Naive thymus-derived CD4-positive, alpha-beta T cell (primary cell): ENCODE measurements around the gene MMP1. TPM values are rescaled to one million over a fixed set of nuclear protein-coding genes. Genes with fewer than 3 reads are reported as not detected.

Experiments used
- ATAC-seq: fragments of 150-1000 bp; cut with Tn5 transposase; 2 replicates; pipeline ENCODE4 v1.10.0; 2021; ENCODE audit warnings: mild to moderate bottlenecking, moderate library complexity
- CTCF ChIA-PET: fragments of 350-600 bp; sonication (Branson Sonifier 250); formaldehyde crosslinking; loops from one replicate; lab custom pipeline; 2021; ENCODE audit warnings: antibody characterized with exemption; lab: Charles Lee
- POLR2A ChIA-PET: fragments of 350-600 bp; sonication (Branson Sonifier 250); formaldehyde crosslinking; loops from one replicate; lab custom pipeline; 2021; ENCODE audit warnings: antibody characterized with exemption, inconsistent platforms; lab: Charles Lee
- DNase-seq, 9 donors: peaks; one replicate each; pipeline versions ENCODE4 v3.0.0 to v3.0.0-alpha.2; 2020 to 2022; ENCODE audit warnings: mixed read lengths in 1 of 9
- H3K27ac ChIP-seq: one replicate; pipeline ENCODE4 v1.7.0; 2013; ENCODE audit warnings: mild to moderate bottlenecking, low read depth, low read length, moderate library complexity
- H3K27me3 ChIP-seq, 2 donors: one replicate each; pipeline ENCODE4 v1.7.0; 2013; ENCODE audit warnings: low read length in 2 of 2, mild to moderate bottlenecking in 2 of 2, moderate library complexity in 2 of 2; ENCODE audit not compliant: control insufficient read depth in 2 of 2, insufficient read depth in 2 of 2
- H3K36me3 ChIP-seq, 3 experiments: 1 replicate in 2 of 3; 2 replicates in 1 of 3; pipeline ENCODE4 v1.7.0; 2013; ENCODE audit warnings: low read length in 3 of 3, mild to moderate bottlenecking in 3 of 3, moderate library complexity in 1 of 3; ENCODE audit not compliant: insufficient read depth in 3 of 3, control insufficient read depth in 2 of 3
- H3K4me1 ChIP-seq, 2 donors: one replicate each; pipeline ENCODE4 v1.7.0; 2013; ENCODE audit warnings: low read length in 2 of 2, mild to moderate bottlenecking in 2 of 2, moderate library complexity in 1 of 2; ENCODE audit not compliant: control insufficient read depth in 2 of 2, insufficient read depth in 2 of 2
- H3K4me3 ChIP-seq: 2 replicates; pipeline ENCODE4 v1.7.0; 2013; ENCODE audit warnings: mild to moderate bottlenecking, low read length
- H3K9me3 ChIP-seq, 3 experiments: 1 replicate in 2 of 3; 2 replicates in 1 of 3; pipeline ENCODE4 v1.7.0; 2013; ENCODE audit warnings: low read length in 3 of 3; ENCODE audit not compliant: control insufficient read depth in 2 of 3
- H3K27ac Mint-ChIP-seq, 9 donors: one replicate each; pipeline ENCODE4 v1.8.0; 2020 to 2022; ENCODE audit warnings: mixed read lengths in 9 of 9, mild to moderate bottlenecking in 8 of 9, moderate library complexity in 5 of 9, inconsistent platforms in 2 of 9
- H3K27me3 Mint-ChIP-seq, 5 donors: one replicate each; pipeline ENCODE4 v1.8.0; 2021 to 2022; ENCODE audit warnings: mixed read lengths in 5 of 5, mild to moderate bottlenecking in 1 of 5
- H3K36me3 Mint-ChIP-seq, 5 donors: one replicate each; pipeline ENCODE4 v1.8.0; 2020 to 2022; ENCODE audit warnings: mixed read lengths in 5 of 5, mild to moderate bottlenecking in 3 of 5, inconsistent platforms in 1 of 5
- H3K4me1 Mint-ChIP-seq, 7 donors: one replicate each; pipeline ENCODE4 v1.8.0; 2020 to 2022; ENCODE audit warnings: mixed read lengths in 7 of 7, mild to moderate bottlenecking in 3 of 7, inconsistent platforms in 1 of 7
- H3K4me3 Mint-ChIP-seq, 10 donors: one replicate each; pipeline ENCODE4 v1.8.0; 2020 to 2022; ENCODE audit warnings: mild to moderate bottlenecking in 10 of 10, mixed read lengths in 10 of 10, moderate library complexity in 6 of 10, inconsistent platforms in 2 of 10
- H3K9me3 Mint-ChIP-seq, 11 donors: one replicate each; pipeline ENCODE4 v1.8.0; 2020 to 2022; ENCODE audit warnings: mixed read lengths in 11 of 11, mild to moderate bottlenecking in 4 of 11, inconsistent platforms in 1 of 11, moderate library complexity in 1 of 11
- intact Hi-C, 2 donors: fragments of 100-400 bp; cut with micrococcal nuclease; formaldehyde crosslinking; loops; one replicate each; pipeline ENCODE4 v1.15.1; 2023
- polyA plus RNA-seq, 2 donors: library from polyadenylated mRNA; unstranded; fragments of 300-500 nt; fragmentation: Illumina TruSeq; gene quantifications; one replicate each; pipeline ENCODE4 v1.2.3, GENCODE V29; 2021
- total RNA-seq, 6 experiments: library from RNA in 5 of 6; stranded (reverse) in 5 of 6; gene quantifications; 1 replicate in 5 of 6; 2 replicates in 1 of 6; pipeline ENCODE4 v1.2.3 and lab custom pipeline; 2021 to 2026

Gene MMP1
- total and polyA plus RNA-seq, 7 experiments from 2014 or later = not detected

- Histone ChIP-seq H3K4me3 (no peak overlapping the region), H3K4me1 (no peaks in the 10 kb centered on the region), H3K27me3 (no peaks in the 10 kb centered on the region), H3K9me3 (no peaks in the 10 kb centered on the region), H3K36me3 (no peaks in the 10 kb centered on the region), H3K27ac (no peak overlapping the region)
- Mint-ChIP-seq H3K27ac (no peak overlapping the region), H3K4me1 (no peaks in the 10 kb centered on the region), H3K36me3 (no peaks in the 10 kb centered on the region), H3K4me3 (no peak overlapping the region), H3K27me3 (peaks cover 13 to 23% (median 18%) of the 10 kb centered on the region in 5 donors), H3K9me3 (peaks cover 0 to 3% (median 0%) of the 10 kb centered on the region in 11 donors)
- CTCF ChIA-PET = no interaction called here
- ATAC-seq (no peak), DNase-seq (no peak)
- POLR2A ChIA-PET = no interaction called here
- intact Hi-C loops = no loop called here
Observed at GRCh38 chr11:102783016-102783415, 14.9 kb downstream of the MMP1 start.

GRCh38 chr11:102781676-102782075 is 16.3 kb downstream of the MMP1 start:
- Histone ChIP-seq H3K4me1 (no peaks in the 10 kb centered on the region), H3K36me3 (no peaks in the 10 kb centered on the region), H3K27ac (no peak overlapping the region), H3K9me3 (no peaks in the 10 kb centered on the region), H3K27me3 (no peaks in the 10 kb centered on the region), H3K4me3 (no peak overlapping the region)
- H3K9me3 Mint-ChIP-seq = peaks cover 0 to 3% (median 0%) of the 10 kb centered on the region in 11 donors
- no peaks in the 10 kb centered on the region for H3K36me3 Mint-ChIP-seq
- intact Hi-C loops = no loop called here
- no peak overlapping the region for H3K27ac Mint-ChIP-seq
- no peak overlapping the region for H3K4me3 Mint-ChIP-seq
- H3K27me3 Mint-ChIP-seq = peaks cover 10 to 23% (median 18%) of the 10 kb centered on the region in 5 donors
- no peaks in the 10 kb centered on the region for H3K4me1 Mint-ChIP-seq
- CTCF ChIA-PET = no interaction called here
- POLR2A ChIA-PET = no interaction called here
- DNase-seq = no peak
- ATAC-seq = no peak

GRCh38 chr11:102780491-102780918 is 17.5 kb downstream of the MMP1 start, which contains the start of gene MMP10:
MMP10 (minus strand) TSS chr11:102780628; CDS start chr11:102780591, 37 bp downstream.
- CTCF ChIA-PET = no interaction called here
- no peak for ATAC-seq
- no peak within 1 kb of the TSS for H3K4me3 Mint-ChIP-seq

GRCh38 chr11:102776454-102776853 is 21.5 kb downstream of the MMP1 start:
- CTCF ChIA-PET = interaction anchor here (0.6 kb wide), 1 partner anchor 539 kb away, joined by 3 read pairs; no protein-coding TSS in a partner anchor
- H3K9me3 Mint-ChIP-seq = no peaks in the 10 kb centered on the region
- intact Hi-C loops = no loop called here

More at GRCh38 chr11:102780491-102780918, 17.5 kb downstream of the MMP1 start, which contains the start of gene MMP10:
- Mint-ChIP-seq H3K27me3 (peaks cover 10 to 23% (median 18%) of the 10 kb centered on the region in 5 donors), H3K36me3 (no peaks in the 10 kb centered on the region), H3K9me3 (peaks cover 0 to 3% (median 0%) of the 10 kb centered on the region in 11 donors), H3K4me1 (no peaks in the 10 kb centered on the region), H3K27ac (no peak within 1 kb of the TSS)
- no peak within 1 kb of the TSS for H3K27ac ChIP-seq
- H3K4me3 ChIP-seq = no peak within 1 kb of the TSS
- H3K36me3 ChIP-seq = no peaks in the 10 kb centered on the region
- POLR2A ChIA-PET = no interaction called here
- DNase-seq = no peak
- intact Hi-C loops = no loop called here
- no peaks in the 10 kb centered on the region for H3K27me3 ChIP-seq
- no peaks in the 10 kb centered on the region for H3K4me1 ChIP-seq
- H3K9me3 ChIP-seq = no peaks in the 10 kb centered on the region

GRCh38 chr11:102773386-102773785 is 24.6 kb downstream of the MMP1 start:
- Mint-ChIP-seq H3K27ac (no peak overlapping the region), H3K4me3 (no peak overlapping the region), H3K27me3 (peaks cover 12 to 34% (median 18%) of the 10 kb centered on the region in 5 donors), H3K36me3 (no peaks in the 10 kb centered on the region), H3K4me1 (no peaks in the 10 kb centered on the region), H3K9me3 (peaks cover 0 to 4% (median 0%) of the 10 kb centered on the region in 11 donors)
- no peaks in the 10 kb centered on the region for H3K36me3 ChIP-seq
- H3K9me3 ChIP-seq = no peaks in the 10 kb centered on the region
- CTCF ChIA-PET = no interaction called here
- no peaks in the 10 kb centered on the region for H3K4me1 ChIP-seq
- DNase-seq = no peak
- ATAC-seq = no peak
- no peaks in the 10 kb centered on the region for H3K27me3 ChIP-seq
- intact Hi-C loops = no loop called here
- H3K4me3 ChIP-seq = no peak overlapping the region
- POLR2A ChIA-PET = no interaction called here
- no peak overlapping the region for H3K27ac ChIP-seq

More at GRCh38 chr11:102776454-102776853, 21.5 kb downstream of the MMP1 start:
- no peaks in the 10 kb centered on the region for H3K36me3 Mint-ChIP-seq
- Histone ChIP-seq H3K27me3 (no peaks in the 10 kb centered on the region), H3K27ac (no peak overlapping the region), H3K4me1 (no peaks in the 10 kb centered on the region), H3K36me3 (no peaks in the 10 kb centered on the region), H3K4me3 (no peak overlapping the region), H3K9me3 (no peaks in the 10 kb centered on the region)
- ATAC-seq (no peak), DNase-seq (no peak)
- H3K27ac Mint-ChIP-seq = no peak overlapping the region
- H3K27me3 Mint-ChIP-seq = peaks cover 2 to 19% (median 14%) of the 10 kb centered on the region in 5 donors
- no peak overlapping the region for H3K4me3 Mint-ChIP-seq
- H3K4me1 Mint-ChIP-seq = no peaks in the 10 kb centered on the region
- POLR2A ChIA-PET = no interaction called here

GRCh38 chr11:102771351-102771750 is 26.6 kb downstream of the MMP1 start:
- Mint-ChIP-seq H3K36me3 (no peaks in the 10 kb centered on the region), H3K4me3 (no peak overlapping the region), H3K27me3 (peaks cover 12 to 42% (median 27%) of the 10 kb centered on the region in 5 donors), H3K9me3 (peaks cover 0 to 4% (median 0%) of the 10 kb centered on the region in 11 donors), H3K27ac (no peak overlapping the region), H3K4me1 (no peaks in the 10 kb centered on the region)
- ChIA-PET POLR2A (no interaction called here), CTCF (no interaction called here)
- no peaks in the 10 kb centered on the region for H3K9me3 ChIP-seq
- no peaks in the 10 kb centered on the region for H3K36me3 ChIP-seq
- ATAC-seq (no peak), DNase-seq (no peak)
- H3K4me3 ChIP-seq = no peak overlapping the region
- H3K27me3 ChIP-seq = no peaks in the 10 kb centered on the region
- H3K4me1 ChIP-seq = no peaks in the 10 kb centered on the region
- intact Hi-C loops = no loop called here
- H3K27ac ChIP-seq = no peak overlapping the region

- POLR2A ChIA-PET = no interaction called here
Observed at GRCh38 chr11:102770191-102770590, 27.8 kb downstream of the MMP1 start.

More at GRCh38 chr11:102770191-102770590, 27.8 kb downstream of the MMP1 start:
- no peaks in the 10 kb centered on the region for H3K4me1 ChIP-seq
- Mint-ChIP-seq H3K9me3 (peaks cover 0 to 4% (median 0%) of the 10 kb centered on the region in 11 donors), H3K4me3 (no peak overlapping the region), H3K36me3 (no peaks in the 10 kb centered on the region), H3K4me1 (no peaks in the 10 kb centered on the region), H3K27me3 (peaks cover 10 to 39% (median 27%) of the 10 kb centered on the region in 5 donors), H3K27ac (no peak overlapping the region)
- no peaks in the 10 kb centered on the region for H3K36me3 ChIP-seq
- no peak overlapping the region for H3K27ac ChIP-seq
- H3K4me3 ChIP-seq = no peak overlapping the region
- CTCF ChIA-PET = no interaction called here
- no peaks in the 10 kb centered on the region for H3K27me3 ChIP-seq
- ATAC-seq (no peak), DNase-seq (no peak)
- H3K9me3 ChIP-seq = no peaks in the 10 kb centered on the region
- intact Hi-C loops = no loop called here
